ENCODE results near the gene MSI1. TPM values are rescaled to one million over a fixed set of nuclear protein-coding genes. Genes with fewer than 3 reads are reported as not detected.

MSI1 gene
- total and polyA plus RNA-seq, 12 donors: 1.1 to 9.6 (median 5.5) TPM

GRCh38 chr12:120364487-120364886, 4.5 kb downstream of the MSI1 start:
- Histone ChIP-seq H3K36me3 (no peaks in the 10 kb centered on the region), H3K27ac (no peak overlapping the region), H3K9me3 (no peaks in the 10 kb centered on the region), H3K4me1 (peaks cover 0 to 28% (median 12%) of the 10 kb centered on the region in 9 donors), H3K4me3 (no peak overlapping the region), H3K27me3 (peaks cover 0 to 80% (median 18%) of the 10 kb centered on the region in 7 donors)
- TF ChIP-seq, protein P1, sequence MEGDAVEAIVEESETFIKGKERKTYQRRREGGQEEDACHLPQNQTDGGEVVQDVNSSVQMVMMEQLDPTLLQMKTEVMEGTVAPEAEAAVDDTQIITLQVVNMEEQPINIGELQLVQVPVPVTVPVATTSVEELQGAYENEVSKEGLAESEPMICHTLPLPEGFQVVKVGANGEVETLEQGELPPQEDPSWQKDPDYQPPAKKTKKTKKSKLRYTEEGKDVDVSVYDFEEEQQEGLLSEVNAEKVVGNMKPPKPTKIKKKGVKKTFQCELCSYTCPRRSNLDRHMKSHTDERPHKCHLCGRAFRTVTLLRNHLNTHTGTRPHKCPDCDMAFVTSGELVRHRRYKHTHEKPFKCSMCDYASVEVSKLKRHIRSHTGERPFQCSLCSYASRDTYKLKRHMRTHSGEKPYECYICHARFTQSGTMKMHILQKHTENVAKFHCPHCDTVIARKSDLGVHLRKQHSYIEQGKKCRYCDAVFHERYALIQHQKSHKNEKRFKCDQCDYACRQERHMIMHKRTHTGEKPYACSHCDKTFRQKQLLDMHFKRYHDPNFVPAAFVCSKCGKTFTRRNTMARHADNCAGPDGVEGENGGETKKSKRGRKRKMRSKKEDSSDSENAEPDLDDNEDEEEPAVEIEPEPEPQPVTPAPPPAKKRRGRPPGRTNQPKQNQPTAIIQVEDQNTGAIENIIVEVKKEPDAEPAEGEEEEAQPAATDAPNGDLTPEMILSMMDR (IDR thresholded peaks at IDR 0.05): no peak
- 80 to 83% methylated on average over 6 of the region's 6 CpGs for WGBS, 2 donors
- intact Hi-C loops (cut with DNase I): loop anchor here in 1 of 10 donors (10.0 kb wide), 1 partner anchor 50 kb away; no protein-coding TSS in a partner anchor
- DNase-seq (no peak), ATAC-seq (no peak)

DNA sequence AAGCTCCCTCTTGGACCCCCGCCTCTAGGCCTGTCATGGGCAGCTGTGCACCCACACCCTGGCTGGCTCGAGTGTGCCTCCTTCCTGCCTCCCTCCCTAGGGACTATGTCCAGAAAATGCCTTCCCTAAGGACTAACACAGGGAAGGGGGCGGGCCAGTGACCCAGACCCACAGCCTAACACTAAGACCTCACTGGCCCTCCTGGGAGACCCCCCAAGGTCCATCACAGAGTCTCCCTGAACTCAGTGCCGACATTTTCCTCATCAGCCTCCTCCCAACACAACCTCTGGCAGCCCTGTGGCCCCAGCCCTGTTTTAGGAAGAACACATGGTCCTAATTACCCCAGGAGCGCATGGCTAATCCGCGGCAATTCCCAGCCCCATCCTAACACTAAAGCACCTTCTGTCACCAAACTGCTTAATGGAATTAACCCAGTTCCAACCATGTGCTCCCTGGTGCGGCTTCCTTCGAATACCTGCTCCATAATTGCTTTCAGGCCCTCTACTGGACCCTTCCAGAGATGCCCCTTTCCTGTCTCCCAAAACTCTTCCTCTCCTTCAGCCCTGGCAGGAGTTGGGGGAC, 5.6 kb downstream of the MSI1 start:
- WGBS, 2 donors: 80 to 81% methylated on average over 9 of the region's 9 CpGs
- ATAC-seq: no peak

GRCh38 chr12:120362516-120363273, 6.3 kb downstream of the MSI1 start:
- Histone ChIP-seq H3K9me3 (no peaks in the 10 kb centered on the region), H3K36me3 (no peaks in the 10 kb centered on the region), H3K4me3 (no peak overlapping the region), H3K4me1 (peaks cover 0 to 23% (median 7%) of the 10 kb centered on the region in 9 donors), H3K27me3 (peaks cover 0 to 66% (median 4%) of the 10 kb centered on the region in 7 donors), H3K27ac (peak overlapping the region in 1 of 10 donors; percentile 58)
- TF ChIP-seq, protein P1 (IDR thresholded peaks at IDR 0.05): no peak
- no peak for DNase-seq
- intact Hi-C loops (cut with DNase I): loop anchor here in 1 of 10 donors (10.0 kb wide), 1 partner anchor 52 kb away; no protein-coding TSS in a partner anchor
- ATAC-seq: no peak
- WGBS, 2 donors: 81 to 88% methylated on average over 14 of the region's 14 CpGs

More for the DNA sequence above, 5.6 kb downstream of the MSI1 start:
- Histone ChIP-seq H3K4me1 (peaks cover 0 to 27% (median 10%) of the 10 kb centered on the region in 9 donors), H3K9me3 (no peaks in the 10 kb centered on the region), H3K36me3 (no peaks in the 10 kb centered on the region), H3K27ac (no peak overlapping the region), H3K27me3 (peaks cover 0 to 73% (median 11%) of the 10 kb centered on the region in 7 donors), H3K4me3 (no peak overlapping the region)
- intact Hi-C loops (cut with DNase I): loop anchor here in 1 of 10 donors (10.0 kb wide), 1 partner anchor 51 kb away; no protein-coding TSS in a partner anchor
- DNase-seq: no peak
- TF ChIP-seq, protein P1 (IDR thresholded peaks at IDR 0.05): no peak

- peak; percentile 56 to 71 for DNase-seq
- WGBS, 2 donors: 12 to 15% methylated on average over 55 to 56 of the region's 56 CpGs
- ATAC-seq: peak; percentile 27 to 78 (median 62)
- TF ChIP-seq, protein P1 (IDR thresholded peaks at IDR 0.05): no peak
- Histone ChIP-seq H3K9me3 (no peaks in the 10 kb centered on the region), H3K4me3 (peak overlapping the region in 9 of 10 donors; percentile 29 to 54 (median 40)), H3K27me3 (peaks cover 0 to 56% (median 4%) of the 10 kb centered on the region in 7 donors), H3K27ac (peak overlapping the region in 5 of 10 donors; percentile 26 to 65 (median 53)), H3K36me3 (peaks cover 0 to 5% (median 0%) of the 10 kb centered on the region in 9 donors), H3K4me1 (peaks cover 0 to 19% (median 2%) of the 10 kb centered on the region in 9 donors)
- intact Hi-C loops (cut with DNase I): loop anchor here in 1 of 10 donors (10.0 kb wide), 1 partner anchor 53 kb away; no protein-coding TSS in a partner anchor
Observed at GRCh38 chr12:120361506-120362208, 7.3 kb downstream of the MSI1 start.
